GM06990 (cell line): Measurements from ENCODE around the gene C17orf75.

ENCODE experiments used
- DNase-seq: peaks from one replicate; pipeline ENCODE4 v3.0.0-alpha.2; 2011; ENCODE audit not compliant: insufficient read length; ENCODE audit errors: extremely low read depth
- H3K27me3 ChIP-seq: replicated peaks from 2 replicates; pipeline ENCODE4 v1.6.0; 2011; ENCODE audit warnings: low read length; ENCODE audit not compliant: control insufficient read depth, insufficient read depth
- H3K36me3 ChIP-seq: 2 replicates; pipeline ENCODE4 v1.5.1; 2011; ENCODE audit warnings: low read length; ENCODE audit not compliant: control insufficient read depth, insufficient read depth
- H3K4me3 ChIP-seq: replicated peaks from 2 replicates; pipeline ENCODE4 v1.5.1; 2011; ENCODE audit warnings: low read depth, mild to moderate bottlenecking, control low read depth, low read length
- CTCF ChIP-seq: IDR thresholded peaks from 2 replicates; pipeline ENCODE4 v1.5.1; 2011; ENCODE audit warnings: low read length, control low read depth, mild to moderate bottlenecking, inconsistent platforms; ENCODE audit not compliant: insufficient read depth, poor library complexity, severe bottlenecking

The C17orf75 gene

DNA sequence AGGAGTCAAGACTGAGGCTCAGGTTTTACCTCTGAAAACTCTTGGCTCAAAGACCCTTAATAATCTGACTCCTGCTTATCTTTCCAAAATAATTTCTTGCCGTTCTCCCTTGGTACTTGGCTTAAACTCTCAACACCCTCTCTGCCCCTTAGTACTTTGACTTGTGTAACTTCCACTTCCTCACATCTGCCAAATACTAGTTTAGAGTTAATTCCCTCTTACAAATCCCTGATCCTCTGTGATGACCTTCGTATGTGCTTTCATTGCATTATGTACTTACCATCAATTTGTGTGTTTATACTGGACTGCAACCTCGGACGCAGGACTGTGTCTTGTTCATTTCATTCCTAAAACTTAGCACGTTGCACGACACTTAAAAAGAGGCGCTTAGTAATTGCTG, 43.1 kb upstream of the C17orf75 start:
- no peak for TF ChIP-seq CTCF
- no peak for DNase-seq
- Histone ChIP-seq H3K27me3 (no peaks in the 10 kb centered on the region), H3K36me3 (peaks cover 4% of the 10 kb centered on the region), H3K4me3 (no peak overlapping the region)

DNA sequence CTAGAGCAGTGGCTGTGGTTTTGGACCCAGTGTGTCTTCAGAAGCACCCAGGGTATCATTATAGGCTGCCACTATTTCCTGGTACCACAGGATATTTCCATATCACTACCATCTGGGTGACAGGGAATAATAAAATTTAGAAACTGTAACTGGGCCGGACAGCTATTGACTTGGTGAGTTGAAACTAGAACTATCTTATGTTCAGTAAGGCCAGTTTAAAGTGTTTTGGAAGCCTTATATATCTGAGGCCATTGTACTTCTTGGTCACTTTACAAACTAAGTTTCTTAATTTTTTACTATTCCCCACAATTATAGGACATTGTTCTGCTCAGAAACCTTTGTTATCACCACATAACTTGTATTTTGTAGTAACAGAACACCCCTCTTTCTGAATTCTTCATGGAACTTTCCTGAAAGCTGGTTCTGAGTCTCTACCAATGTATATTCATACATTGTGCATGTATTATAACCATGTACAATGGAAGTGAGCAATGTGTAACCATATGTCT, 42.0 kb upstream of the C17orf75 start:
- H3K27me3 ChIP-seq = no peaks in the 10 kb centered on the region
- DNase-seq = no peak
- H3K36me3 ChIP-seq = peaks cover 4% of the 10 kb centered on the region
- no peak for TF ChIP-seq CTCF
- H3K4me3 ChIP-seq = no peak overlapping the region

GRCh38 chr17:32382526-32383223, 40.7 kb upstream of the C17orf75 start:
- DNase-seq = no peak
- H3K27me3 ChIP-seq = no peaks in the 10 kb centered on the region
- H3K4me3 ChIP-seq = no peak overlapping the region
- TF ChIP-seq CTCF = no peak
- peaks cover 4% of the 10 kb centered on the region for H3K36me3 ChIP-seq

DNA sequence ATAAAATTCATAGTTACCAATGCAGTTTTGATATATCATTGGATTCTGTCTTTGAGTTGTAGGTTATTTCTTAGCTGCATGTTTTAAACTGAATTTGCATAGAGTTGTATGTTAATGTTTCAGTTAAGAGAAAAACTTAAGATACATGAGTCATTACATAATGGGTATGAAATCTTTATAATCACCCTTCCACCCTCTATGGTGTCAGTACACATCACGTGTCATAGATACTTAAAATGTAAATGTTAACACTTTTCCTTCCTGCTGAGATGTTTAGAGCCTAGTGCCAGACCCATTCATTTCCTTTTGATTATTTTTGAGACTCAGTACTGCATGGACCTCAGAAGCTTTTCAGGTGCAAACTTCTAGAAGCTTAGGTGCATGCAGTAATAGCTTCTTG, 28.5 kb upstream of the C17orf75 start:
- Histone ChIP-seq H3K27me3 (no peaks in the 10 kb centered on the region), H3K4me3 (no peak overlapping the region), H3K36me3 (peaks cover 14% of the 10 kb centered on the region)
- no peak for TF ChIP-seq CTCF
- no peak for DNase-seq

GRCh38 chr17:32361270-32361669, 19.3 kb upstream of the C17orf75 start:
- TF ChIP-seq CTCF = no peak
- peaks cover 19% of the 10 kb centered on the region for H3K36me3 ChIP-seq
- H3K4me3 ChIP-seq = no peak overlapping the region
- DNase-seq = no peak
- H3K27me3 ChIP-seq = no peaks in the 10 kb centered on the region

DNA sequence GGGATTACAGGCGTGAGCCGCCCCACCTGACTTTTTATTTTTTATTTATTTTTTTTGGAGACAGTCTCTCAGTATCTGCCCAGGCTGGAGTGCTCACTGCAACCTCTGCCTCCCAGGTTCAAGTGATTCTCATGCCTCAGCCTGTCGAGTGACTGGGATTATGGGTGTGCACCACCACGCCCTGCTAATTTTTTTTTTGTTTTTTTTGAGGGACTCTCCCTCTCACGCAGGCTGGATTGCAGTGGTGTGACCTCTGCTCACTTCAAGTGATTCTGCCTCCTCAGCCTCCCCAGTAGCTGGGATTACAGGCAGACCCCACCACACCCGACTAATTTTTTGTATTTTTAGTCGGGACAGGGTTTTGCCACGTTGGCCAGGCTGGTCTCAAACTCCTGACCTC, 15.6 kb upstream of the C17orf75 start:
- no peaks in the 10 kb centered on the region for H3K27me3 ChIP-seq
- no peak for TF ChIP-seq CTCF
- no peak for DNase-seq
- peaks cover 31% of the 10 kb centered on the region for H3K36me3 ChIP-seq
- no peak overlapping the region for H3K4me3 ChIP-seq
